NCI-H2196 treated with DMSO at 0.1 percent for 48 hours (cell line): ENCODE results near the gene SLC35A2.
A peak's percentile ranks its signal among the peaks of the same experiment; 100 is the strongest.

Experiments
- DNase-seq: peaks from one replicate; lab custom pipeline; 2025; ENCODE audit not compliant: unreplicated experiment; lab: John Stamatoyannopoulos, UW

The SLC35A2 gene

DNA sequence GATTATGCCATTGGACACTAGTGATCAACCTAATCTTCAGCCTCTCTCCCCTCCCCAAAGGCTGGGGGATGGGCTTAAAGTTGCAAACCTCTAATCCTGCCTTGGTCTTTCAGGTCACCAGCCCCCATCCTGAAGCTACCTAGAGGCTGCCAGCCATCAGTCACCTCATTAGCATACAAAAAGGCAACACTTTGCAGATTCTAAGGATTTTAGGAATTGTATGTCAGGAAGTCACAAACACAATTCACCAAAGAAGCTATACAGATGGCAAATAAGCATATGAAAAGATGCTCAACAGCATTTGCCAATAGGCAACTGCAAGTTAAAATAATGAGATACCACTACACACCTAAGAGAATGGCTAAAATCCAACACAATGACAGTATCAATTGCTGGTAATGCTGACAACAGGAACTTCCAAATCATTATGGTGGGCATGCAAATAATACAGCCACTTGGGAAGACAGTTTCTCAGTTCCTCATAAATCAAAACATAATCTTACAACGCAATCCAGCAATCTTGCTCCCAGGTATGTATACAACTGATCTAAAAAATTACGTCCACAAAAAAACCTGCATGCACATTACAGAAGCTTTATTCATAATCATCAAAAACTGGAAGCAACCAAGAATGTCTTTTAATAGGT lies 16.4 kb upstream of the SLC35A2 start:
- DNase-seq = no peak

DNA sequence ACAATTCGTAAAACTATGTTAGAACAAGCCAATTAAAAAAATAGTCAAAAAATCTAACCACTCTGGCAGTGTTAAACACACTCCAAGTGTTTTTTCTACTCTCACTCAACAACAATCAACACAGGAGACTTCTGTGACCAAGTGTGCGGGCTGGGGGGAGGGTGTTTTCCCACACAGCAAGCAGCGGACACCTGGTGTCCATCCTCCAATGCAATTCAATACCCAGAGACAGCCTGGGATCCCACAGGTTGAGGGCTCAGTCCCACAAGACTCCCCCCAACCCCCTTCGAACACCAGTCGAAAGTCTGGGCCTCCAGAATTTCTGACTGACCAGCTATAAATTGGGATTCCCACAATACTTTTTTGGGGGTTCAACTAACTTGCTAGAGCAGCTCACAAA lies 15.7 kb upstream of the SLC35A2 start:
- no peak for DNase-seq

DNA sequence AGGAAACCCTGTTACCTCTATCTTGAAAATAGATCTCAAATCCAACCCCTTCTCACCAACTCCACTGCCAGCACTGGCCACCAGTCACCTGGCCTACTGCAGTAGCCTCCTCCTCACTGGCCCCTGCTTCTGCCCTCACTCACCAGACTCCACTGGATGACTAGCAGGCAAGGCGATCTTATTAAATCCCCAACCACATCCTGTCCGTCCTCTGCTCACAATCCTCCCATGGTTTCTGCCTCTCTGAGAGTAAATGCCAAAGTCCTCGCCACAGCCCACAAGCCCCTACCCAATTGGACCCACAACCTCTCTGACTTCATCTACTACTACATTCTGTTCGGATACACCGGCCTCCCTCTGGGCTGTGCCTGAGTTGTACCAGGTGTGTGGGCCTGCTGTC lies 12.8 kb upstream of the SLC35A2 start:
- no peak for DNase-seq

DNA sequence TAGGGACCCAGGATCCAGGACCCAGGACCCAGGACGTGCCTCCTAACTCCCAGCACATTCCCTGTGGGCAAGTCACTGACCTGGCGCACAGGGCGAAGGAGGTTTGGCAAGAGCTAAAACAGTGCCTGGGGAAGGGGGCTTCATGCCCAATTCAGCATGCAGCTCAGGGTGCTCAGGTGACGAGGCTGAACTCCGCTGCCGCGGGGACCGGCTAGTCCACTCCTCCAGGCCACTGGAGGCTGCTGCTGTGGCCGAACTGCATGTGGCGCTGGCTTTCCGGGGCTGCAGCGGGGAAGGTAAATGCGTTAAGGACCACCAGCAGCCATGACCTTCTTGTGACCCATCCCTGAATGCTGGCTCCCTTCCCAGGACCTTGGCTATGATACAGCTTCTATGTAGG lies 12.3 kb upstream of the SLC35A2 start:
- DNase-seq = no peak

DNA sequence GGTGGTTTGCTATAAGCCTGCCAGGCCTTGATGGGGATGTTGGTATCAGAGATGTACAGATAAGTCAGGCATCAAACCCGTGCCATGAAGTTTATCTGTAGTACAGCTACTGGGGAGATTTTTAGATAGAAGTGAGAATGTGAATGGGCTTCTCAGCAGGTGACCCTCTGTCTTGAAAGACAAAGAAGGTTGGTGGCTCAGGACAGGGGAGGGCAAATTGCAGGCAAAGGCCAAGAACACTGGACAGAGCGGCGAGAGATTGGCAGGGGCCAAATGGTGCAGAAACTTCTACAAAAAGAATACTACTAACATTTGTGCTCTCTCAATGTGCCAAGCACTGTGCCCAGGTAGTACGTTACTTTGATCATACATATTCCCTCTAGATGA lies 9.3 kb upstream of the SLC35A2 start:
- DNase-seq = no peak

DNA sequence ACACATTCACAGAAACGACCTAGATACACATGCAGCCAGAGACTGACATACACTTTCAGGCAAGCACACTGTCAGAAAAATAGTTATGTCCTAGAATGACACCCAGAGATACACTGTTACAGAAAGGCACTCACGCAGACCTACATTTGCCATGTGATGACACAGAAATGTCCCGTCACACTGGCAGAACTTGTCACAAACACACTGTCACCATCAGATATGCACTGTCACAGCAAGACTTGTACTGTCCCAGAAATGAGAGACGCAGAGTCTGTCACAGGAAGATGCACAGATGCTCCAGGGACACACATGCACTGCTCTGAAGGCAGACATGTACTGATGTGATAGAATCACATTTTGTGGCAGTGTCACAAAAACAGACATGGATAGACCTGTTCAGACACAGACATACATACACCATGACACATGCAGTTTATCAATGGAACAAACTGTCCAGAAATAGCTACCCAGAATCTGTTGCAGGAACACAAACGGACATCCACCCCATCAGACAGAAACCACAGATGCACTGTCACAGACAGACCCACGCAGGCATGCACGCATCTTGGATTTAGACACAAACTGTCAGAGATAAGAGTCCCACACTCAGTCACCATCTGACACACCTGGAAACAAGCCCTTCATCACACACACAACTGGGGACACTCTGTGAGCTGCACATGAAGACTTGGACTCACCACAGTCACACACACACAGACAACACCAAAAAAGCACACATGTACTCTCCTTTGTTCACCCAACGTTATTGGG lies 8.7 kb upstream of the SLC35A2 start:
- DNase-seq = no peak

DNA sequence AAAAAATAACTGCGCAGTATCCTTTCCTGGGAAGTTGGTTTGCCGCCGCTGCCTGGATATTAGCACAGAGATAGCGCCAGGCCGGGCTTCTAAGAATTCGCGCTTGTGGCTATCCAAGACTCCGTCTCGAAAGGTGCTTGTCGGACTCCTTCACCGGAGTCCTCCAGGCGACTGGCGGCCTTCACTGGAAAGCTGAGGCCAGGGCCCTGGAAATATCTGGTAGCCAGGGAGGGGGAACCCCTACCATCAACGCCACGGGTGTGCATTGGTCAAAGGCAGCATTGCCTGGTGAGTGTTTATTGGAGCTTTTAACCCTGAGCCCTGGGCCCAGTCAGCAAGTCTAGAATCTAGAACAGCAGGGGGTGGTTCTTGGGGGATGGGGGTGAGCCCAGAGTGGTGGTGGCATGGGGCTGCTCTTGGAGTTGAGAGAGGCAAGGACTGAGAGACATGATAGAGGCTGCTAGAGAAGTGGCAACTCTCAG lies 8.0 kb upstream of the SLC35A2 start:
- no peak for DNase-seq

DNA sequence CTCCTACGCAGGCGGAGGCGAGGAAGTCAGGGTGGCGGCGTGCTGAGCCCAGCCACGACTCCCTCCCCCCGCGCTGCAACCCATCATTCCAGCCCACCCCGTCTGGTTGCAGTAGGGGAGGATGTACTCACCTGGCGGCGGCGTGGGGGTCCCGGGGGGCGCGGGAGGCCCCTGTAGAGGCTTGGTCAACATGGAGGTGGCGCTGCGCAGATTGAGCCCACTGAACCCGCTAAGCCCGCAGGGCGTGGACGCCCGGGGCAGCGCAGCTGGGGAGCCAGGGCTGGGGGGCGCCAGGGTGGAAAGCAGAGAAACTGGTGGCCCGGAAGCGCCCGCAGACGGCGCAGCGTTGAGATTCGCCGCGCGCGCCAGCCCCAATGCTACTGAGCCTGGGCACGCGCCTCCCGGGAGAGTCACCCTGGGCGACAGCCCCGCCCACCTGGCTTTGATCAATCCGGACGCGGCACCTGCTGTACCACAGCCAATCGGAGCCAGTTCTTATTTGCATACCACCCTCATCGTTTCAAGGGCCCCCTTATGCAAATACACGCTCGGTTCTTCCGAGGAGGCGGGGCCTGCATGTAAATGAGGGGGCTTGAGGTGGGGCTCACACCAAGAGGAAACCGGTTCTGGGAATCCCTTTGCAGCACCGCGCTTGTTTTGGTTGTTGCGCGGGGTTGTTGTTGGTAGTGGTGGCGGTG lies 7.3 kb upstream of the SLC35A2 start, which contains the start of gene PIM2:
TSS of gene PIM2 (minus strand) at position 382 of the 698 bp plus-strand sequence. CDS start at position 192, 190 bp downstream.
- peak; percentile 91 for DNase-seq

DNA sequence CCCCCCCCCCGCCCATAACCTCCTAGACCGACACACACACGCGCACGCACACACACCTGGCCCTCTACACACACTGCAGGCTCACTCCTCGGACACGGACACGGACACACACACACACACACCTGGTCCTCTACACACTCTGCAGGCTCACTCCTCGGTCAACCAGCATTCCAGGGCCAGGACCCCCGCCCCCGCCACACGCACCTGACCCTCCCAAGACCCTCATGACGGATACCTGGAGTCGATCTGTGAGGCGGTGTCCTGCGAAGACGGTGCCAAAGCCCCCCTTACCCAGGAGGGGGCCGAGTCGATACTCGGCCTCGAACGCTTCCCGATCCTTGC lies 6.8 kb upstream of the SLC35A2 start:
- DNase-seq = no peak

DNA sequence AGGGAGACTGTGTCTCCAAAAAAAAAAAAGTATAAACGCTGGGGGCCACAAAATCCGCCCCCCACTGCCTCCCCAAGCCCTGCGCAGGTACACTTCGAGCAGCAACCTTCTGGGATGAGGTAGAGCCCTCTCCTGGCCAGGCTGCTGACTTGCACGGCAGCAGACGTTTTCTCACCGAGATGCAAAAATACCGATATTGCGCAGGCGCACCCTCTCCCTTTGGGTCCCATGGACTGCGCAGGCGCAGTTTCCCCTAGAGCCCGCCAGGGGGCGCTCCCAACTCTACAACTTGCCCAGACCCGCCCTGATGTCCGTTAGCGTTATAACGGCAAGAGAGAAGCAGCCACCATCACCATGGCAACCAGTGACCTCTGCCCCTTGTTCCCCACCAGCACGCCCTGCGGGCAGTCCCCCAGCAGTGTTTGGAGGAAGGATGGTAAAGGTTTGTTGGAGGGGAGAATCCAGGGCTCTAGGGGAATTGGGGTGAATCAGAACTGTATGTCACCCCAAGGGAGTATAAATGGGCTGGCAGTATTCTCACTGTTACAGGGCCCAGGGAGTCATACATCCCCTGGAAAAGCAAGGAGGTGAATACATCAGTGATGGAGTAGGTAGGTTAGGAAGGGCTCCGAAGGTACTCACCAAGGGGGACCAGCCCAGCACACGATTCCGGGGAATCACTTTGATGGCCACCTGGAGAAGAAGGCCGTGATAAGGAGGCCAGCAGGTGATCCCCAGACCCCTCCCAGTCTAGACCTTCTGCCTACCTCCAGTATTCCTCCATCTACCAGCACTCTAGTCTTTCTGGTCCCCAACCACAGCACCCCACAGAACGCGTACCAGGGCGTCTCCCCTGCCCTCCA lies 5.9 kb upstream of the SLC35A2 start:
- DNase-seq = peak; percentile 87

DNA sequence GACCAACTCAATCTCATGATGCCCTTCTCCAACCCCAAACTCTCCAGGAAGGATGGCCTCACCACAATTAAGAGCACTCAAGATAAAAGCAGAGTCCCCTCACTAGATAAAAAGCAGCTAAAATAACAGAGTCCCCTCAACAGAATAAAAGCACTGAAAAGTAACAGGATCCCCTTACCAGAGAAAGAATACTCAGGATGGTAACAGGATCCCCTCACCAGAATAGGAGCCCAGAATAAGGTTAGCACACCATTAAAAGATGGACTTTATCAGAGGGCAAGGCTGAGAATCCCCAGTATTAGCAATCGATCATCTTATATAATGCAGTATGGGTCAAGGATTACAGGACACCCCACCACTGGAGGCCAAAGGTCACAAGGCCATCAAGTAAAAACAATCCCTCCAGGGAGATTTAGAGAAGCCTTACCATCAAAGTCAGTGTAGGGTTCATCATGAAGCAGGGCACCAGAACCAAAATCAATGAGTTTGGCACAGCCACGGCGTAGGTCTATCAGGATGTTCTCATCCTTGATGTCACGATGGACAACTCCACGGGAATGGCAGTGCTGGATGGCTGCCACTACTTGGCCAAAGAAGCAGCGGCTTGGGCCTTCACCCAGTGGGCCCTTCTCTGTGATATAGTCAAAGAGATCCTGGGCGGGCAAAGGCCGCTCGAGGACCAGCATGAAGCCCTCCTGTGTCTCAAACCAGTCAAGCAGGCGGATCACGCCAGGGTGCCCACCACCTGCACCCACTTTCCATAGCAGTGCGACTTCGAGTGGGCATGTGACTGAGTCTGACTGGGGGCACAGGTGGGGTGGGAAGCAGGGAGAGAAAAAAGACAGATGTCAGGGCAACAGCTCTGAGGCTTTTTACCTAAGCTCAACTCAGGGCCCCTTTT lies 3.4 kb upstream of the SLC35A2 start:
- DNase-seq = no peak

DNA sequence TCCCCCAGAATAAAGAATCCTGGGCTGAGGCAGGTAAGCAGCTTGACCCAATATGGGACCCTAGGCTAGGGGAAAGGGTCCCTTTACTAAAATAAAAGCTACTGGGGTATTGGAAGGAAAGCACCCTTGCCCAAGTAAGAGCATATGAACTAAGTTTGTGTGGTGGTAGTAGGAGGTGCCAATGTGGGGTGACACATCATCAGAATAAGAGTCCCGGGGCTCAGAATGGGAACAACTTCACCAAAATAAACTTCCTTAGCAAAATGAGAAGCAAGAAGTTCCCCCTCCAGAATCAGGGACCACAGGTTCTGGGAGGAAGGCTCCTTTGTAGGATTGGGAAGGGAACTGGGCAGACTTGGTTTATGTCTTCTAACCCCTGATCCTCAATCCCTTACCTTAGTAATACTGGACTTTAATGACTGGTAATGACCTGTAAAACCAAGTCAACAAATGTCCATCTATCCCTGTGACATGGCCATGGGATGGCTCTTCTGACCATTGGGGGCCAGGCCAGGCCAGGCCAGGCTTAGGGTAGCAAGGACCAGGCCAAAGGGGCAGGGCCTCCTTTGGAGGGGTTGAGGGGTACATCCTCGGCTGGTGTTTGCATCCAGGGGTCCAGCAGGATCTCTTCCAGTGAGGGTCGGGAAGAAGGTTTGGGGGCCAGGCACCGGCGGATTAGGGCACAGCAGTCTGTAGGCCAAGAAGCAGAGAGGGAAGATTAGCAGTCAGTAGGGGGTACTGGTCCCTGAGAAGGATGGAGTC lies 2.3 kb upstream of the SLC35A2 start:
- no peak for DNase-seq

DNA sequence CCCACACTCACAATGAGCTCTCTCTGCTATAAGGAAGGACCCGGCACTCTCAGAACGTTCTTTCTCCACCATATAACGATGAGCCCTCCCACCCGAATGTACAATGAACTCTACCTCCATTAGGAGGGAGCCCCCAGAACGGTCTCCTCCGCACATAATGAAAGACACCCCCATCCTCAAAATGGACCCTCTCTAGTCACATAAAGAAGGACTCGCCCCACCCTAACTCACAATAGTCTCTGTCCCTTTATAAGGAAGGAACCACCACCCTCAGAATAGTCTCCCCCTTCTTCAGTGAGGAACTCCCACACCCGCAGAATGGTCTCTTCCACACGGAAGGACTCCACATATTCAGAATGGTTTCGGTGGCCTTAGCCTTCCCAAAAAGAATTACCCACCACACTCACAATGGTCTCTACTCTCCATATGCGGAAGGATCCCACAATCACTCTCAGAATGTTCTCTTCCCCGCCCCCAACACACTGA lies 477 bp downstream of the SLC35A2 start:
- DNase-seq = no peak

DNA sequence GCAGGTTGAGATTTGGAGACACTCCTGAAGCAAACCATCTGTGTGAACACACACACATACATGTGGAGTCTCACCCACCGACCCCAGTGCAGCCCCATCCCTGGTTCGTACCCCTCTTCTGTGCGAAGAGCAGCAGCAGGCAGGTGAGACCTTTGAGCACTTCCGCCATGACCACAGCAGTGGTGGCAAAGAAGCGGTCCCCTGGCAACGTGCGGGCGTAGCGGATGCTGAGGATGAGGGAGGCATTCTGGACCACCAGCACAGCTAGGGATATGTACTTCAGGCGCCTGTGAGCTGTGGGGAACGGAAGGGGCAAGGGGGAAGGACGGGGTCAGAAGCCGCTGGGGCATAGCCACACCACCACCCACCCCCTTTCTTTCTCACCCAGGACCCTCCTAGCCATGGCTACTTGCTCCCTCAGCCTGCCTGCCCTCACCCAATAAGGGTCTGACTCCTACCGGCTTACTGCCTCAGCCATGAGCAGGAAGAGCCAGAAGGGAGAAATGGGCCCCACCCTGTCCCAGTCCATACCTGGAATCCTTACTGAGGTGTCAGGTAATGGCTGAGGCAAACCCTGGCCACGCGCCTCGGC lies 1.6 kb downstream of the SLC35A2 start:
- DNase-seq = no peak

DNA sequence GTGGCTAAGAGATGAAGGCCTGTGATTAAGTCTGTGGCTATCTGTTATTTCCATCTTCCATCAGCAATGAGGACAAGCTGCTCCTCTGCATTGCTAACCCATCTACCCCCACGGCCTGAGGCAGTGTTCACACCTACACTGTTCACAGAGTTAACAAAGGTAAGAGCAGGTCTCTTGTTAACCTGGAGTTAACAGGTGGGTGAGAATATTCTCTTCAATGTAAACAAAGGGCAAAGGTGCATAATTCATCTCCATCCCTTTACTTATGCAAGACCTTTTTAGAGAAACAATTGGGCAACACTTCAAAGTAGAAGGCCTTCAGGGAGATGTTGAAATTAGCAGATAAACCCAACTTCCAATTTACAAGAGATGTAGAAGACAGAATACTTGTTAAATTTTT lies 2.8 kb downstream of the SLC35A2 start:
- no peak for DNase-seq

DNA sequence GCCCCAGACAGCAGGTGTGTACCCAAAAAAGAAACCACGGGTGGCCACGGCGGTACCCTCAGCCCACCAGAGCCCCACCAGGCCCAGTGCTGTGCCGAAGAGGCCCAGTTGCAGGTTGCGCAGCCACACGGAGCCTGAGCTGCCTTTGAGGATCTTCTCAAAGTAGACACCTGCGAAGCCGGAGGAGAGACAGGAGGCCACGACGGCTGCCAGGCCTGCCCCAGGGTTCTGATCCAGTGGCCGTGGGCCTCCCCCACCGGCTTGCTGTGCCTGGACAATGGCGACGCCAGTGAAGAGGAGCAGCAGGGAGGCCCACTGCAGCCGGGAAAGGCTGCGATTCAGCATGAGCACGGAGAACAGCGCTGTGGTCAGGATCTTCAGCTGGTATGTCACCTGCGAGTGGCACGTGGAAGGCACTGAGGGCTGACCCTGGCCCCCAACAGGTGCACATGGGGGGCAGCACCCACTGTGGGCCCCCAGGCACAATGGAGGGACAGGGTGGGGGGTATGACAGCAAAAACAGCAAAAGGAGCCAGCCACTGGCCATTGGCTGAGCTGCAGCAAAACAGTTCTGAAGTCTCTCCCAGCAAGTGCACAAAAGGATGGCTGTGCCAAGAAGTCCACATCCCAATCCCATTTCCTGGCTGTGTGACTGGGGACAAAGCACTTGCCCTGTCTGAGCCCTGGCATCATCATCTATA lies 6.2 kb downstream of the SLC35A2 start:
- DNase-seq = no peak

DNA sequence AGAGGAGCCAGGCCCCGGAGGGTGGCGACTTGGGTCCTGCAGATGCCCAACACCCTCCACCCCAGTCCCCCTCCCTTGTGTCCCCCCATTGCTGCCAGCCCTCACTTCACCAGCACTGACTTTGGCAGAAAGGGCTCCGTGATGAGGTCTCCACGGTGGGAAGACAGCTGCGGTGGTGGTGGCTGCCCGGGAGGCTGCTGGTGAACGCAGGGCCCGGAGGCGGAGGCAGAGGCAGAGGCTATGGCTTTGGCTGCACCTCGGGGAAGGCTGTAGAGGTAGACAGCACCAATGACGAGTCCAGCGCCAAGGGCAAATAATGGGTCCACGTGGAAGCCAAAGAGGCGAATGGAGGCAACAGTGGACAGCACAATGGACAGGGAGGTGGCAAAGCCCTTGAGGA lies 6.8 kb downstream of the SLC35A2 start:
- DNase-seq = no peak

DNA sequence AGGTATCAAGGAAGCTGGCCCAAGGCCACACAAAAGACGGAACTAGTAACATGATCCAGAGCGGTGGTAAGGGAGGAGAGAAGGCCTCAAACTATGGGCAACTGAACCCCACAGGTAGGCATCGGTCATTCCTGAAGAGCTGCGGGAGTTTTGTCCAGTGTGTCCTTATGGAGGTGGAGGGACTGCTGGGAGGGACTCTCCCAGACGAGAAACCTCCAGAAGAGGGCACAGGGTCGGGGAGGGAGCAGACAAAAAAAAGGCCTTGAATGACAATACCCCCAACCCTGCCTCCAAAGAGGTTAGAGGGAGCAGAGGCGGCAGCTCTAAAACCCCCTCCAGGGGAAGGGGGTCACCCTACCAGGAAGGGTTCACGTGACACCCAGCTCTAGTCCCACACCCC lies 7.3 kb downstream of the SLC35A2 start:
- no peak for DNase-seq
